Mucosa of stomach (tissue), 1 donor: Measurements from ENCODE around the gene ARHGEF17.

Experiments
- H3K27me3 ChIP-seq: one replicate; pipeline ENCODE4 v1.7.0; 2013; ENCODE audit warnings: mild to moderate bottlenecking, low read length; ENCODE audit not compliant: control insufficient read depth, insufficient read depth
- H3K36me3 ChIP-seq: one replicate; pipeline ENCODE4 v1.7.0; 2013; ENCODE audit warnings: low read length; ENCODE audit not compliant: control insufficient read depth, insufficient read depth
- H3K4me1 ChIP-seq: one replicate; pipeline ENCODE4 v1.7.0; 2013; ENCODE audit warnings: mild to moderate bottlenecking, low read length; ENCODE audit not compliant: control insufficient read depth, insufficient read depth
- H3K4me3 ChIP-seq: one replicate; pipeline ENCODE4 v1.7.0; 2013; ENCODE audit warnings: low read length
- H3K9ac ChIP-seq: one replicate; pipeline ENCODE4 v1.7.0; 2013; ENCODE audit warnings: mild to moderate bottlenecking, low read length, moderate library complexity
- H3K9me3 ChIP-seq: one replicate; pipeline ENCODE4 v1.7.0; 2013; ENCODE audit warnings: mild to moderate bottlenecking, low read length, moderate library complexity; ENCODE audit not compliant: control insufficient read depth
- donor health status: Pancreatic carcinoma.

ARHGEF17 gene

GRCh38 chr11:73288873-73289707, 19.0 kb upstream of the ARHGEF17 start:
- H3K36me3 ChIP-seq: no peaks in the 10 kb centered on the region
- H3K4me1 ChIP-seq: peaks cover 21% of the 10 kb centered on the region
- H3K9me3 ChIP-seq: no peaks in the 10 kb centered on the region
- H3K27me3 ChIP-seq: peaks cover 21% of the 10 kb centered on the region
- H3K9ac ChIP-seq: no peak overlapping the region
- H3K4me3 ChIP-seq: no peak overlapping the region

- H3K4me1 ChIP-seq: peaks cover 21% of the 10 kb centered on the region
- H3K9me3 ChIP-seq: no peaks in the 10 kb centered on the region
- H3K4me3 ChIP-seq: no peak overlapping the region
- no peaks in the 10 kb centered on the region for H3K36me3 ChIP-seq
- H3K27me3 ChIP-seq: peaks cover 27% of the 10 kb centered on the region
- H3K9ac ChIP-seq: no peak overlapping the region
Measured at GRCh38 chr11:73290536-73290935, 17.5 kb upstream of the ARHGEF17 start.

GRCh38 chr11:73291196-73291595, 16.9 kb upstream of the ARHGEF17 start:
- no peaks in the 10 kb centered on the region for H3K9me3 ChIP-seq
- no peaks in the 10 kb centered on the region for H3K36me3 ChIP-seq
- peaks cover 27% of the 10 kb centered on the region for H3K27me3 ChIP-seq
- H3K9ac ChIP-seq: no peak overlapping the region
- H3K4me3 ChIP-seq: no peak overlapping the region
- peaks cover 21% of the 10 kb centered on the region for H3K4me1 ChIP-seq

- Histone ChIP-seq H3K4me1 (peaks cover 21% of the 10 kb centered on the region), H3K27me3 (peaks cover 27% of the 10 kb centered on the region), H3K36me3 (no peaks in the 10 kb centered on the region), H3K9me3 (no peaks in the 10 kb centered on the region), H3K4me3 (no peak overlapping the region), H3K9ac (no peak overlapping the region)
Measured at GRCh38 chr11:73291781-73292524, 16.1 kb upstream of the ARHGEF17 start.

- Histone ChIP-seq H3K36me3 (no peaks in the 10 kb centered on the region), H3K9ac (no peak overlapping the region), H3K4me3 (no peak overlapping the region), H3K4me1 (peaks cover 18% of the 10 kb centered on the region), H3K27me3 (peaks cover 22% of the 10 kb centered on the region), H3K9me3 (no peaks in the 10 kb centered on the region)
Measured at GRCh38 chr11:73292525-73292894, 15.6 kb upstream of the ARHGEF17 start.

- Histone ChIP-seq H3K4me1 (peaks cover 11% of the 10 kb centered on the region), H3K36me3 (no peaks in the 10 kb centered on the region), H3K9ac (no peak overlapping the region), H3K9me3 (no peaks in the 10 kb centered on the region), H3K4me3 (no peak overlapping the region), H3K27me3 (peaks cover 19% of the 10 kb centered on the region)
Measured at GRCh38 chr11:73293356-73293936, 14.6 kb upstream of the ARHGEF17 start.

GRCh38 chr11:73294604-73295003, 13.5 kb upstream of the ARHGEF17 start:
- Histone ChIP-seq H3K36me3 (no peaks in the 10 kb centered on the region), H3K4me1 (no peaks in the 10 kb centered on the region), H3K27me3 (peaks cover 19% of the 10 kb centered on the region), H3K9ac (no peak overlapping the region), H3K9me3 (no peaks in the 10 kb centered on the region), H3K4me3 (no peak overlapping the region)

GRCh38 chr11:73295241-73295995, 12.7 kb upstream of the ARHGEF17 start:
- Histone ChIP-seq H3K4me1 (no peaks in the 10 kb centered on the region), H3K4me3 (no peak overlapping the region), H3K36me3 (no peaks in the 10 kb centered on the region), H3K9me3 (no peaks in the 10 kb centered on the region), H3K9ac (no peak overlapping the region), H3K27me3 (peaks cover 19% of the 10 kb centered on the region)

- Histone ChIP-seq H3K4me1 (no peaks in the 10 kb centered on the region), H3K9ac (no peak overlapping the region), H3K4me3 (no peak overlapping the region), H3K27me3 (peaks cover 19% of the 10 kb centered on the region), H3K36me3 (no peaks in the 10 kb centered on the region), H3K9me3 (no peaks in the 10 kb centered on the region)
Measured at GRCh38 chr11:73295996-73296318, 12.1 kb upstream of the ARHGEF17 start.

- Histone ChIP-seq H3K4me3 (no peak overlapping the region), H3K27me3 (peaks cover 19% of the 10 kb centered on the region), H3K9me3 (no peaks in the 10 kb centered on the region), H3K4me1 (no peaks in the 10 kb centered on the region), H3K9ac (no peak overlapping the region), H3K36me3 (no peaks in the 10 kb centered on the region)
Measured at GRCh38 chr11:73296501-73297230, 11.4 kb upstream of the ARHGEF17 start.

- H3K4me3 ChIP-seq: no peak overlapping the region
- H3K9me3 ChIP-seq: no peaks in the 10 kb centered on the region
- no peak overlapping the region for H3K9ac ChIP-seq
- peaks cover 14% of the 10 kb centered on the region for H3K27me3 ChIP-seq
- no peaks in the 10 kb centered on the region for H3K36me3 ChIP-seq
- no peaks in the 10 kb centered on the region for H3K4me1 ChIP-seq
Measured at GRCh38 chr11:73297231-73297590, 10.9 kb upstream of the ARHGEF17 start.
